NT2/D1 (cell line): ENCODE results near the gene ANXA10.

Source experiments
- SUZ12 ChIP-seq: IDR thresholded peaks from 2 replicates; pipeline ENCODE4 v1.6.1; 2011; ENCODE audit not compliant: insufficient read length, insufficient read depth; ENCODE audit errors: extremely low read depth
- ZNF274 ChIP-seq: IDR thresholded peaks from 2 replicates; pipeline ENCODE4 v1.6.1; 2011; ENCODE audit warnings: mild to moderate bottlenecking, low read depth, low read length

DNA sequence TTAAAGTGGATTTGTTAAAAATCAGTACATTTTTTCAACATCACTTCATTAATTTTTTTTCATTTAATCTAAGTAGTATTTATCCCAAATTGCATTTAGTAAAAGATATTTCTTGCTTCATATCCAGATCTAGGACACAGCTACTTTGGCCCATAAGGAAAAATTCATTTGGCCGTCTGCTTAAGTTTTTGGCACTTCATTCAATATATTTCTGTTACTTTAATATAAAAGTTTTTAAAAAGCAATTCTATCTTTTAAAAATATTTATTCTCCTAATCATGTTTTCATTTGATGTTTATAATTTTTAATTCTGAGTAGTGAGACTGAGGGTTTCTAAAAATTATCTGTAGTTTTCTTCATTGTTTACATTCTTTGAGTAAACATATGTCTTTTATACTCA lies 28.5 kb downstream of the ANXA10 start:
- TF ChIP-seq SUZ12 (no peak), ZNF274 (no peak)
